SK-N-SH (cell line): ENCODE results near the gene SLCO4A1. TPM values are rescaled to one million over a fixed set of nuclear protein-coding genes. Genes with fewer than 3 reads are reported as not detected.
"Not testable (repeated sequence)": the region's sequence is repeated elsewhere in the genome, so short reads cannot be mapped to it uniquely, and the experiment has no call there.

ENCODE experiments used
- CTCF ChIA-PET: fragments of 300-600, 350-600 bp; formaldehyde crosslinking; extraction: SDS; loops from one replicate; lab custom pipeline; 2021; lab: Yijun Ruan, JAX
- POLR2A ChIA-PET: fragments of 350-600 bp; sonication (Branson Sonifier 250); formaldehyde crosslinking; extraction: SDS; loops from one replicate; lab custom pipeline; 2020; ENCODE audit warnings: antibody characterized with exemption, inconsistent platforms; lab: Yijun Ruan, JAX
- DNase-seq: peaks from one replicate; pipeline ENCODE4 v3.0.0; 2012
- H2AFZ ChIP-seq: fragments of 200-600 bp; sonication (generic); 2 replicates; pipeline ENCODE4 v1.8.1; 2016; ENCODE audit warnings: antibody characterized with exemption, mild to moderate bottlenecking, low read depth
- H3F3A ChIP-seq: fragments of 200-600 bp; sonication (generic); replicated peaks from 2 replicates; pipeline ENCODE3; 2016; ENCODE audit warnings: antibody characterized with exemption, mild to moderate bottlenecking; ENCODE audit not compliant: insufficient read depth
- H3K27ac ChIP-seq, 2 experiments: fragments of 200-500 bp in 1 of 2; fragments of 200-600 bp in 1 of 2; sonication (Bioruptor generic) in 1 of 2; sonication (generic), shearing (Covaris generic) in 1 of 2; 2 replicates each; pipeline versions ENCODE4 v1.5.1 to v1.6.1; 2014 to 2016; ENCODE audit warnings: low read depth in 2 of 2, inconsistent platforms in 1 of 2, low read length in 1 of 2, mild to moderate bottlenecking in 1 of 2, mixed read lengths in 1 of 2
- H3K27me3 ChIP-seq: fragments of 200-600 bp; sonication (generic), shearing (Covaris generic); 2 replicates; pipeline ENCODE4 v1.6.1; 2016; ENCODE audit warnings: mixed run types; ENCODE audit not compliant: insufficient read depth
- H3K36me3 ChIP-seq, 2 experiments: fragments of 200-500 bp in 1 of 2; fragments of 200-600 bp in 1 of 2; sonication (Bioruptor generic) in 1 of 2; sonication (generic) in 1 of 2; replicated peaks in 1 of 2; 2 replicates each; pipeline versions ENCODE3 to v1.5.1; 2014 to 2016; ENCODE audit warnings: low read length in 1 of 2, mild to moderate bottlenecking in 1 of 2; ENCODE audit not compliant: insufficient read depth in 2 of 2, control insufficient read depth in 1 of 2
- H3K4me1 ChIP-seq, 2 experiments: fragments of 200-500 bp in 1 of 2; fragments of 200-600 bp in 1 of 2; sonication (Bioruptor generic) in 1 of 2; sonication (generic), shearing (Covaris generic) in 1 of 2; 2 replicates each; pipeline versions ENCODE4 v1.5.1 to v1.6.1; 2014 to 2016; ENCODE audit warnings: low read depth in 1 of 2, low read length in 1 of 2, mixed run types in 1 of 2; ENCODE audit not compliant: insufficient read depth in 2 of 2, control insufficient read depth in 1 of 2
- H3K4me2 ChIP-seq: fragments of 200-600 bp; sonication (generic), shearing (Covaris generic); 2 replicates; pipeline ENCODE4 v1.6.1; 2017; ENCODE audit warnings: mixed run types
- H3K4me3 ChIP-seq, 2 experiments: fragments of 200-500 bp in 1 of 2; fragments of 200-600 bp in 1 of 2; sonication (Bioruptor generic) in 1 of 2; sonication (generic), shearing (Covaris generic) in 1 of 2; 2 replicates each; pipeline versions ENCODE4 v1.5.1 to v1.8.1; 2014 to 2016; ENCODE audit warnings: low read depth in 2 of 2, inconsistent platforms in 1 of 2, low read length in 1 of 2, mild to moderate bottlenecking in 1 of 2, mixed read lengths in 1 of 2, moderate library complexity in 1 of 2
- H3K79me2 ChIP-seq: fragments of 200-600 bp; sonication (generic); 2 replicates; pipeline ENCODE4 v1.8.1; 2017; ENCODE audit warnings: mild to moderate bottlenecking; ENCODE audit not compliant: insufficient read depth
- H3K9ac ChIP-seq: fragments of 200-600 bp; sonication (generic); 2 replicates; pipeline ENCODE4 v1.6.1; 2017; ENCODE audit warnings: mixed run types
- H3K9me2 ChIP-seq: fragments of 200-600 bp; sonication (generic); 2 replicates; pipeline ENCODE4 v1.6.1; 2017; ENCODE audit warnings: mixed run types
- H3K9me3 ChIP-seq: fragments of 200-600 bp; sonication (generic); 2 replicates; pipeline ENCODE4 v1.6.1; 2017; ENCODE audit warnings: mixed run types, mild to moderate bottlenecking, moderate library complexity
- H4K20me1 ChIP-seq: fragments of 200-600 bp; sonication (generic); 2 replicates; pipeline ENCODE4 v1.6.1; 2017; ENCODE audit warnings: mild to moderate bottlenecking, mixed run types; ENCODE audit not compliant: insufficient read depth
- CTCF ChIP-seq: fragments of 200-600 bp; sonication (generic); IDR thresholded peaks from 2 replicates; pipeline ENCODE4 v1.6.1; 2017; ENCODE audit warnings: antibody characterized with exemption, mild to moderate bottlenecking, moderate library complexity
- GABPA ChIP-seq: IDR thresholded peaks from 2 replicates; pipeline ENCODE4 v1.4.0; 2012; ENCODE audit warnings: low read depth, mild to moderate bottlenecking
- MAX ChIP-seq: IDR thresholded peaks from 2 replicates; pipeline ENCODE4 v1.4.0; 2012; ENCODE audit warnings: low read depth
- MEF2A ChIP-seq: IDR thresholded peaks from 2 replicates; pipeline ENCODE4 v1.4.0; 2012; ENCODE audit warnings: low read depth, borderline replicate concordance
- MXI1 ChIP-seq: IDR thresholded peaks from 2 replicates; pipeline ENCODE4 v1.6.1; 2012; ENCODE audit warnings: mild to moderate bottlenecking, low read depth, low read length, improper control_type of control experiment
- PBX3 ChIP-seq: IDR thresholded peaks from 2 replicates; pipeline ENCODE4; 2012
- RXRA ChIP-seq: IDR thresholded peaks from 2 replicates; pipeline ENCODE4 v1.4.0; 2012; ENCODE audit warnings: low read depth, mild to moderate bottlenecking, borderline replicate concordance
- SIN3A ChIP-seq: IDR thresholded peaks from 2 replicates; pipeline ENCODE4 v1.6.1; 2012; ENCODE audit warnings: low read depth, mild to moderate bottlenecking, low read length, moderate library complexity, borderline replicate concordance
- TEAD4 ChIP-seq: IDR thresholded peaks from 2 replicates; pipeline ENCODE4 v1.4.0; 2012; ENCODE audit warnings: mild to moderate bottlenecking, borderline replicate concordance; ENCODE audit not compliant: insufficient read depth
- WGBS: methylation state at CpG from one replicate; pipeline ENCODE4 v1.1.6; 2017; ENCODE audit warnings: low lambda C conversion rate; 5-methylcytosine and 5-hydroxymethylcytosine counted together
- polyA plus RNA-seq, 3 experiments: library from polyadenylated mRNA; depleted of rRNA; stranded (reverse); fragments of >200 nt; gene quantifications; 2 replicates each; pipeline ENCODE4 v1.2.3, GENCODE V29; 2012

The SLCO4A1 gene
- polyA plus RNA-seq, 1 of the 3 experiments (the other 2 are of a cell fraction): 0.33 TPM

GRCh38 chr20:62683660-62684322, 41.5 kb downstream of the SLCO4A1 start:
- H3K9me3 ChIP-seq, H3K9ac ChIP-seq, H2AFZ ChIP-seq, H3K36me3 ChIP-seq, H3K27me3 ChIP-seq, H4K20me1 ChIP-seq, H3K79me2 ChIP-seq, H3K4me3 ChIP-seq, POLR2A ChIA-PET, H3K4me2 ChIP-seq, DNase-seq, H3K27ac ChIP-seq, H3K4me1 ChIP-seq, H3K9me2 ChIP-seq, H3F3A ChIP-seq: not testable (repeated sequence)
- 92% methylated on average over 47 of the region's 52 CpGs for WGBS
- CTCF ChIA-PET: interaction anchor here (0.9 to 1.5 kb wide), 4 partner anchors 67 to 108 kb away, joined by 3 to 4 read pairs (median 3); no protein-coding TSS in a partner anchor

- Histone ChIP-seq H3K4me3 (no peak overlapping the region), H2AFZ (no peak overlapping the region), H4K20me1 (no peaks in the 10 kb centered on the region), H3K9me3 (no peaks in the 10 kb centered on the region), H3F3A (no peaks in the 10 kb centered on the region), H3K4me1 (peaks cover 0 to 4% of the 10 kb centered on the region in 2 experiments; a peak in 1 of 4 replicates), H3K4me2 (no peak overlapping the region), H3K9me2 (no peaks in the 10 kb centered on the region), H3K36me3 (no peaks in the 10 kb centered on the region), H3K79me2 (no peaks in the 10 kb centered on the region), H3K27ac (no peak overlapping the region), H3K9ac (no peak overlapping the region), H3K27me3 (no peaks in the 10 kb centered on the region)
- POLR2A ChIA-PET: no interaction called here
- no peak for DNase-seq
- CTCF ChIA-PET: interaction anchor here (1.2 to 1.5 kb wide), 3 partner anchors 16 to 107 kb away, joined by 3 to 5 read pairs (median 4); no protein-coding TSS in a partner anchor
- TF ChIP-seq MAX (no peak), TEAD4 (no peak), SIN3A (no peak), RXRA (no peak), MXI1 (no peak), PBX3 (no peak), CTCF (no peak), MEF2A (no peak), GABPA (no peak)
- 70% methylated on average over 9 of the region's 12 CpGs for WGBS
Observed at GRCh38 chr20:62684981-62685380, 42.7 kb downstream of the SLCO4A1 start.
